ENCODE results near the gene DCHS2.
A peak's percentile ranks its signal among the peaks of the same experiment; 100 is the strongest.

DCHS2 gene

GRCh38 chr4:154465085-154465484 lies 26.5 kb downstream of the DCHS2 start:
- no peak for TF ChIP-seq CTCF (IDR thresholded peaks at IDR 0.05; ENCODE audit: insufficient read depth, low read depth, low read length, missing control alignments)
- DNase-seq (ENCODE audit: low read depth), result peak; percentile 50
- no peak overlapping the region for H3K4me3 ChIP-seq (ENCODE audit: low read length)

- no peak for TF ChIP-seq CTCF (IDR thresholded peaks at IDR 0.05; ENCODE audit: insufficient read depth, low read depth, low read length, missing control alignments)
- no peak overlapping the region for H3K4me3 ChIP-seq (ENCODE audit: low read length)
- no peak for DNase-seq (ENCODE audit: low read depth)
These were observed 26.9 kb downstream of the DCHS2 start for GRCh38 chr4:154464654-154465053.

GRCh38 chr4:154462081-154462810 lies 29.4 kb downstream of the DCHS2 start:
- DNase-seq (ENCODE audit: low read depth), result no peak
- no peak for TF ChIP-seq CTCF (IDR thresholded peaks at IDR 0.05; ENCODE audit: insufficient read depth, low read depth, low read length, missing control alignments)
- no peak overlapping the region for H3K4me3 ChIP-seq (ENCODE audit: low read length)

- no peak for TF ChIP-seq CTCF (IDR thresholded peaks at IDR 0.05; ENCODE audit: insufficient read depth, low read depth, low read length, missing control alignments)
- no peak overlapping the region for H3K4me3 ChIP-seq (ENCODE audit: low read length)
- DNase-seq (ENCODE audit: low read depth), result no peak
These were observed 34.1 kb downstream of the DCHS2 start for GRCh38 chr4:154457471-154457870.

GRCh38 chr4:154456889-154457288 lies 34.7 kb downstream of the DCHS2 start:
- no peak for TF ChIP-seq CTCF (IDR thresholded peaks at IDR 0.05; ENCODE audit: insufficient read depth, low read depth, low read length, missing control alignments)
- DNase-seq (ENCODE audit: low read depth), result no peak
- no peak overlapping the region for H3K4me3 ChIP-seq (ENCODE audit: low read length)

- H3K4me3 ChIP-seq (ENCODE audit: low read length), result no peak overlapping the region
- DNase-seq (ENCODE audit: low read depth), result no peak
- no peak for TF ChIP-seq CTCF (IDR thresholded peaks at IDR 0.05; ENCODE audit: insufficient read depth, low read depth, low read length, missing control alignments)
These were observed 35.4 kb downstream of the DCHS2 start for GRCh38 chr4:154456240-154456639.

- no peak overlapping the region for H3K4me3 ChIP-seq (ENCODE audit: low read length)
- TF ChIP-seq CTCF (IDR thresholded peaks at IDR 0.05; ENCODE audit: insufficient read depth, low read depth, low read length, missing control alignments), result no peak
- no peak for DNase-seq (ENCODE audit: low read depth)
These were observed 36.5 kb downstream of the DCHS2 start for GRCh38 chr4:154455111-154455510.
